Trophoblast cell (in vitro differentiated cells and primary cell): ENCODE results near the gene HINT2.
A peak's percentile ranks its signal among the peaks of the same experiment; 100 is the strongest.

ENCODE experiments used
- DNase-seq, 2 donors: peaks; one replicate each; pipeline ENCODE4 v3.0.0-alpha.2; 2016
- H2AFZ ChIP-seq: 2 replicates; pipeline ENCODE4 v1.6.1; 2013; ENCODE audit warnings: low read length, moderate library complexity, mild to moderate bottlenecking; ENCODE audit not compliant: insufficient read depth, poor library complexity
- H2AK5ac ChIP-seq: 2 replicates; pipeline ENCODE4 v1.6.1; 2013; ENCODE audit warnings: mild to moderate bottlenecking, low read length
- H2BK120ac ChIP-seq: 2 replicates; pipeline ENCODE4 v1.6.1; 2013; ENCODE audit warnings: low read length, mild to moderate bottlenecking, moderate library complexity; ENCODE audit not compliant: insufficient read depth, poor library complexity
- H2BK12ac ChIP-seq: 2 replicates; pipeline ENCODE4 v1.6.1; 2013; ENCODE audit warnings: mild to moderate bottlenecking, low read length, moderate library complexity
- H2BK5ac ChIP-seq: 2 replicates; pipeline ENCODE4 v1.6.1; 2013; ENCODE audit warnings: low read length, low read depth, moderate library complexity, mild to moderate bottlenecking; ENCODE audit not compliant: poor library complexity
- H3K14ac ChIP-seq: 2 replicates; pipeline ENCODE4 v1.6.1; 2013; ENCODE audit warnings: mild to moderate bottlenecking, low read length
- H3K18ac ChIP-seq: 2 replicates; pipeline ENCODE4 v1.6.1; 2013; ENCODE audit warnings: mild to moderate bottlenecking, low read length
- H3K23ac ChIP-seq: 2 replicates; pipeline ENCODE4 v1.6.1; 2013; ENCODE audit warnings: low read length
- H3K27ac ChIP-seq: 2 replicates; pipeline ENCODE4 v1.5.1; 2013; ENCODE audit warnings: low read depth, mild to moderate bottlenecking, inconsistent platforms, low read length, moderate library complexity
- H3K27me3 ChIP-seq: 2 replicates; pipeline ENCODE4 v1.6.1; 2013; ENCODE audit warnings: inconsistent platforms, mild to moderate bottlenecking, low read length, moderate library complexity; ENCODE audit not compliant: insufficient read depth
- H3K36me3 ChIP-seq, 2 experiments: 1 replicate in 1 of 2; 2 replicates in 1 of 2; pipeline ENCODE4 v1.6.1; 2013; ENCODE audit warnings: low read length in 2 of 2, mild to moderate bottlenecking in 2 of 2, moderate library complexity in 1 of 2; ENCODE audit not compliant: insufficient read depth in 2 of 2, control insufficient read depth in 1 of 2
- H3K4ac ChIP-seq: 2 replicates; pipeline ENCODE4 v1.6.1; 2013; ENCODE audit warnings: low read depth, mild to moderate bottlenecking, low read length, moderate library complexity
- H3K4me1 ChIP-seq, 2 experiments: 1 replicate in 1 of 2; 2 replicates in 1 of 2; pipeline ENCODE4 v1.6.1; 2013; ENCODE audit warnings: low read length in 2 of 2, mild to moderate bottlenecking in 2 of 2, moderate library complexity in 1 of 2; ENCODE audit not compliant: insufficient read depth in 2 of 2, control insufficient read depth in 1 of 2
- H3K4me2 ChIP-seq: 2 replicates; pipeline ENCODE4 v1.6.1; 2013; ENCODE audit warnings: inconsistent platforms, mild to moderate bottlenecking, low read length, moderate library complexity
- H3K4me3 ChIP-seq: 2 replicates; pipeline ENCODE4 v1.5.1; 2013; ENCODE audit warnings: mild to moderate bottlenecking, low read depth, low read length, inconsistent platforms
- H3K79me1 ChIP-seq: one replicate; pipeline ENCODE4 v1.6.1; 2013; ENCODE audit warnings: low read length
- H3K79me2 ChIP-seq: 2 replicates; pipeline ENCODE4 v1.6.1; 2013; ENCODE audit warnings: low read length, mild to moderate bottlenecking; ENCODE audit not compliant: control insufficient read depth, insufficient read depth, poor library complexity
- H3K9ac ChIP-seq: 2 replicates; pipeline ENCODE4 v1.6.1; 2013; ENCODE audit warnings: mild to moderate bottlenecking, low read length
- H3K9me3 ChIP-seq: 2 replicates; pipeline ENCODE4 v1.6.1; 2013; ENCODE audit warnings: low read depth, mild to moderate bottlenecking, control low read depth, inconsistent platforms, low read length; ENCODE audit not compliant: insufficient read depth
- H4K12ac ChIP-seq: 2 replicates; pipeline ENCODE4 v1.6.1; 2013; ENCODE audit warnings: low read depth, mild to moderate bottlenecking, low read length, moderate library complexity
- H4K8ac ChIP-seq: 2 replicates; pipeline ENCODE4 v1.6.1; 2013; ENCODE audit warnings: low read depth, mild to moderate bottlenecking, low read length, moderate library complexity
- H4K91ac ChIP-seq: one replicate; pipeline ENCODE4 v1.6.1; 2013; ENCODE audit warnings: low read depth, mild to moderate bottlenecking, low read length, moderate library complexity
- WGBS: extraction: QIAGEN DNeasy Blood & Tissue Kit; methylation state at CpG from one replicate; pipeline ENCODE4 v1.1.7; 2013; ENCODE audit warnings: missing lambda C conversion rate; ENCODE audit not compliant: insufficient read length, insufficient coverage; ENCODE audit errors: extremely low coverage; 5-methylcytosine and 5-hydroxymethylcytosine counted together

HINT2 gene

GRCh38 chr9:35813434-35814105, 1.3 kb downstream of the HINT2 start:
- H3K27ac ChIP-seq = no peak overlapping the region

GRCh38 chr9:35812025-35812602, 2.7 kb downstream of the HINT2 start, which contains the start of gene SPAG8:
SPAG8 (minus strand) TSS chr9:35812262; CDS start chr9:35812147, 115 bp downstream.
- Histone ChIP-seq H3K27me3 (no peaks in the 10 kb centered on the region), H3K23ac (no peak within 1 kb of the TSS), H3K4me1 (peaks cover 8 to 12% of the 10 kb centered on the region in 2 experiments), H3K9me3 (no peaks in the 10 kb centered on the region), H3K4me3 (peak within 1 kb of the TSS; percentile 57), H3K36me3 (peaks cover 2% of the 10 kb centered on the region in 2 experiments), H2BK120ac (no peak within 1 kb of the TSS), H3K18ac (no peak within 1 kb of the TSS), H4K12ac (peak within 1 kb of the TSS; percentile 19), H2BK12ac (peak within 1 kb of the TSS; percentile 19), H2AFZ (peak within 1 kb of the TSS; percentile 57), H2BK5ac (no peak within 1 kb of the TSS), H3K9ac (no peak within 1 kb of the TSS), H4K8ac (peak within 1 kb of the TSS; percentile 82), H3K4ac (no peak within 1 kb of the TSS), H3K4me2 (peak within 1 kb of the TSS; percentile 84), H3K14ac (peak within 1 kb of the TSS; percentile 27), H3K79me2 (peaks cover 3% of the 10 kb centered on the region), H3K79me1 (peaks cover 8% of the 10 kb centered on the region), H4K91ac (peak within 1 kb of the TSS; percentile 53), H2AK5ac (no peak within 1 kb of the TSS), H3K27ac (no peak within 1 kb of the TSS)
- DNase-seq = peak; percentile 86 to 94
- WGBS = no CpG with 5 or more reads among the region's 28 CpGs

More at GRCh38 chr9:35813434-35814105, 1.3 kb downstream of the HINT2 start:
- H3K4me3 ChIP-seq = no peak overlapping the region
- no peak overlapping the region for H3K4ac ChIP-seq
- no peaks in the 10 kb centered on the region for H3K9me3 ChIP-seq
- H3K27me3 ChIP-seq = no peaks in the 10 kb centered on the region
- H3K79me2 ChIP-seq = peaks cover 3% of the 10 kb centered on the region
- peak overlapping the region; percentile 47 for H4K8ac ChIP-seq
- H4K91ac ChIP-seq = peak overlapping the region; percentile 53
- H2AK5ac ChIP-seq = peak overlapping the region; percentile 27
- H3K9ac ChIP-seq = no peak overlapping the region
- H3K4me2 ChIP-seq = no peak overlapping the region
- no peak overlapping the region for H3K23ac ChIP-seq
- no peak overlapping the region for H4K12ac ChIP-seq
- H2AFZ ChIP-seq = no peak overlapping the region
- H2BK5ac ChIP-seq = no peak overlapping the region
- no peak overlapping the region for H2BK120ac ChIP-seq
- H3K14ac ChIP-seq = no peak overlapping the region
- WGBS = no CpG with 5 or more reads among the region's 10 CpGs
- peak in 1 of 2 donors; percentile 31 for DNase-seq
- H3K79me1 ChIP-seq = peaks cover 8% of the 10 kb centered on the region
- no peak overlapping the region for H3K18ac ChIP-seq
- H3K36me3 ChIP-seq = peaks cover 0 to 2% of the 10 kb centered on the region in 2 experiments
- H2BK12ac ChIP-seq = peak overlapping the region; percentile 19
- H3K4me1 ChIP-seq = peaks cover 8 to 12% of the 10 kb centered on the region in 2 experiments

- no peak overlapping the region for H4K8ac ChIP-seq
Measured at GRCh38 chr9:35811381-35812024, 3.3 kb downstream of the HINT2 start.

GRCh38 chr9:35810122-35810521, 4.7 kb downstream of the HINT2 start:
- Histone ChIP-seq H3K36me3 (peaks cover 13 to 18% of the 10 kb centered on the region in 2 experiments), H3K79me1 (peaks cover 6% of the 10 kb centered on the region), H3K4ac (no peak overlapping the region), H3K4me1 (peaks cover 8 to 12% of the 10 kb centered on the region in 2 experiments), H3K23ac (no peak overlapping the region), H3K27ac (no peak overlapping the region), H2AFZ (no peak overlapping the region), H4K91ac (no peak overlapping the region), H3K9me3 (no peaks in the 10 kb centered on the region), H2BK5ac (no peak overlapping the region), H3K14ac (no peak overlapping the region), H3K4me2 (no peak overlapping the region), H4K8ac (no peak overlapping the region), H3K4me3 (no peak overlapping the region), H2AK5ac (no peak overlapping the region), H2BK120ac (no peak overlapping the region), H3K18ac (no peak overlapping the region), H2BK12ac (no peak overlapping the region), H3K9ac (no peak overlapping the region), H3K79me2 (peaks cover 3% of the 10 kb centered on the region), H4K12ac (no peak overlapping the region), H3K27me3 (no peaks in the 10 kb centered on the region)
- WGBS = no CpG with 5 or more reads among the region's 7 CpGs
- no peak for DNase-seq

More at GRCh38 chr9:35811381-35812024, 3.3 kb downstream of the HINT2 start:
- H4K91ac ChIP-seq = no peak overlapping the region
- peak overlapping the region; percentile 42 for H2AFZ ChIP-seq
- no peak overlapping the region for H2BK5ac ChIP-seq
- H2AK5ac ChIP-seq = no peak overlapping the region
- no peak overlapping the region for H3K23ac ChIP-seq
- H3K4me1 ChIP-seq = peaks cover 8 to 12% of the 10 kb centered on the region in 2 experiments
- no peaks in the 10 kb centered on the region for H3K27me3 ChIP-seq
- H2BK12ac ChIP-seq = no peak overlapping the region
- no peak overlapping the region for H4K12ac ChIP-seq
- H3K79me2 ChIP-seq = peaks cover 3% of the 10 kb centered on the region
- H3K18ac ChIP-seq = no peak overlapping the region
- H3K36me3 ChIP-seq = peaks cover 5 to 6% of the 10 kb centered on the region in 2 experiments
- no CpG with 5 or more reads among the region's 12 CpGs for WGBS
- H3K4me2 ChIP-seq = peak overlapping the region; percentile 84
- no peak overlapping the region for H3K4ac ChIP-seq
- H2BK120ac ChIP-seq = no peak overlapping the region
- no peaks in the 10 kb centered on the region for H3K9me3 ChIP-seq
- no peak overlapping the region for H3K27ac ChIP-seq
- H3K9ac ChIP-seq = no peak overlapping the region
- no peak for DNase-seq
- peaks cover 8% of the 10 kb centered on the region for H3K79me1 ChIP-seq
- no peak overlapping the region for H3K14ac ChIP-seq
- peak overlapping the region; percentile 57 for H3K4me3 ChIP-seq
